ENCODE data around the gene SLIT3. TPM values are rescaled to one million over a fixed set of nuclear protein-coding genes. Genes with fewer than 3 reads are reported as not detected.

Gene SLIT3
- total RNA-seq, 1 donor from 2014 or later, result 5.0 TPM

GRCh38 chr5:169178754-169179153, 122.2 kb downstream of the SLIT3 start:
- Histone ChIP-seq H3K36me3 (ENCODE audit: control insufficient read depth, insufficient read depth, low read length) (no peaks in the 10 kb centered on the region), H3K4me3 (ENCODE audit: low read depth, low read length) (no peak overlapping the region), H3K27me3 (ENCODE audit: control insufficient read depth, insufficient read depth, low read length) (no peaks in the 10 kb centered on the region)
- TF ChIP-seq CTCF (IDR thresholded peaks at IDR 0.05; ENCODE audit: insufficient read depth, low read length, poor library complexity, severe bottlenecking), result no peak
- DNase-seq (ENCODE audit: low read depth), result no peak

- DNase-seq (ENCODE audit: low read depth), result no peak
- H3K4me3 ChIP-seq (ENCODE audit: low read depth, low read length), result no peak overlapping the region
- no peak for TF ChIP-seq CTCF (IDR thresholded peaks at IDR 0.05; ENCODE audit: insufficient read depth, low read length, poor library complexity, severe bottlenecking)
- H3K36me3 ChIP-seq (ENCODE audit: control insufficient read depth, insufficient read depth, low read length), result no peaks in the 10 kb centered on the region
- H3K27me3 ChIP-seq (ENCODE audit: control insufficient read depth, insufficient read depth, low read length), result no peaks in the 10 kb centered on the region
These were observed 122.7 kb downstream of the SLIT3 start for GRCh38 chr5:169178274-169178673.

GRCh38 chr5:169176709-169177694, 123.9 kb downstream of the SLIT3 start:
- Histone ChIP-seq H3K27me3 (ENCODE audit: control insufficient read depth, insufficient read depth, low read length) (no peaks in the 10 kb centered on the region), H3K4me3 (ENCODE audit: low read depth, low read length) (no peak overlapping the region), H3K36me3 (ENCODE audit: control insufficient read depth, insufficient read depth, low read length) (no peaks in the 10 kb centered on the region)
- no peak for DNase-seq (ENCODE audit: low read depth)
- TF ChIP-seq CTCF (IDR thresholded peaks at IDR 0.05; ENCODE audit: insufficient read depth, low read length, poor library complexity, severe bottlenecking), result no peak

- no peak for TF ChIP-seq CTCF (IDR thresholded peaks at IDR 0.05; ENCODE audit: insufficient read depth, low read length, poor library complexity, severe bottlenecking)
- no peak for DNase-seq (ENCODE audit: low read depth)
These were observed 125.2 kb downstream of the SLIT3 start for GRCh38 chr5:169175733-169176132.

GRCh38 chr5:169174923-169175322, 126.0 kb downstream of the SLIT3 start:
- Histone ChIP-seq H3K36me3 (ENCODE audit: control insufficient read depth, insufficient read depth, low read length) (no peaks in the 10 kb centered on the region), H3K27me3 (ENCODE audit: control insufficient read depth, insufficient read depth, low read length) (no peaks in the 10 kb centered on the region), H3K4me3 (ENCODE audit: low read depth, low read length) (no peak overlapping the region)
- no peak for DNase-seq (ENCODE audit: low read depth)
- no peak for TF ChIP-seq CTCF (IDR thresholded peaks at IDR 0.05; ENCODE audit: insufficient read depth, low read length, poor library complexity, severe bottlenecking)

More at GRCh38 chr5:169175733-169176132, 125.2 kb downstream of the SLIT3 start:
- H3K27me3 ChIP-seq (ENCODE audit: control insufficient read depth, insufficient read depth, low read length), result no peaks in the 10 kb centered on the region
- no peaks in the 10 kb centered on the region for H3K36me3 ChIP-seq (ENCODE audit: control insufficient read depth, insufficient read depth, low read length)
- H3K4me3 ChIP-seq (ENCODE audit: low read depth, low read length), result no peak overlapping the region
